SK-N-SH (cell line): ENCODE measurements around the gene ARFIP1. TPM values are rescaled to one million over a fixed set of nuclear protein-coding genes. Genes with fewer than 3 reads are reported as not detected.

Source experiments
- CTCF ChIA-PET: fragments of 300-600, 350-600 bp; formaldehyde crosslinking; extraction: SDS; loops from one replicate; lab custom pipeline; 2021; lab: Yijun Ruan, JAX
- POLR2A ChIA-PET: fragments of 350-600 bp; sonication (Branson Sonifier 250); formaldehyde crosslinking; extraction: SDS; loops from one replicate; lab custom pipeline; 2020; ENCODE audit warnings: antibody characterized with exemption, inconsistent platforms; lab: Yijun Ruan, JAX
- DNase-seq: peaks from one replicate; pipeline ENCODE4 v3.0.0; 2012
- H2AFZ ChIP-seq: fragments of 200-600 bp; sonication (generic); 2 replicates; pipeline ENCODE4 v1.8.1; 2016; ENCODE audit warnings: antibody characterized with exemption, mild to moderate bottlenecking, low read depth
- H3F3A ChIP-seq: fragments of 200-600 bp; sonication (generic); replicated peaks from 2 replicates; pipeline ENCODE3; 2016; ENCODE audit warnings: antibody characterized with exemption, mild to moderate bottlenecking; ENCODE audit not compliant: insufficient read depth
- H3K27ac ChIP-seq, 2 experiments: fragments of 200-500 bp in 1 of 2; fragments of 200-600 bp in 1 of 2; sonication (Bioruptor generic) in 1 of 2; sonication (generic), shearing (Covaris generic) in 1 of 2; 2 replicates each; pipeline versions ENCODE4 v1.5.1 to v1.6.1; 2014 to 2016; ENCODE audit warnings: low read depth in 2 of 2, inconsistent platforms in 1 of 2, low read length in 1 of 2, mild to moderate bottlenecking in 1 of 2, mixed read lengths in 1 of 2
- H3K27me3 ChIP-seq: fragments of 200-600 bp; sonication (generic), shearing (Covaris generic); 2 replicates; pipeline ENCODE4 v1.6.1; 2016; ENCODE audit warnings: mixed run types; ENCODE audit not compliant: insufficient read depth
- H3K36me3 ChIP-seq, 2 experiments: fragments of 200-500 bp in 1 of 2; fragments of 200-600 bp in 1 of 2; sonication (Bioruptor generic) in 1 of 2; sonication (generic) in 1 of 2; replicated peaks in 1 of 2; 2 replicates each; pipeline versions ENCODE3 to v1.5.1; 2014 to 2016; ENCODE audit warnings: low read length in 1 of 2, mild to moderate bottlenecking in 1 of 2; ENCODE audit not compliant: insufficient read depth in 2 of 2, control insufficient read depth in 1 of 2
- H3K4me1 ChIP-seq, 2 experiments: fragments of 200-500 bp in 1 of 2; fragments of 200-600 bp in 1 of 2; sonication (Bioruptor generic) in 1 of 2; sonication (generic), shearing (Covaris generic) in 1 of 2; 2 replicates each; pipeline versions ENCODE4 v1.5.1 to v1.6.1; 2014 to 2016; ENCODE audit warnings: low read depth in 1 of 2, low read length in 1 of 2, mixed run types in 1 of 2; ENCODE audit not compliant: insufficient read depth in 2 of 2, control insufficient read depth in 1 of 2
- H3K4me2 ChIP-seq: fragments of 200-600 bp; sonication (generic), shearing (Covaris generic); 2 replicates; pipeline ENCODE4 v1.6.1; 2017; ENCODE audit warnings: mixed run types
- H3K4me3 ChIP-seq, 2 experiments: fragments of 200-500 bp in 1 of 2; fragments of 200-600 bp in 1 of 2; sonication (Bioruptor generic) in 1 of 2; sonication (generic), shearing (Covaris generic) in 1 of 2; 2 replicates each; pipeline versions ENCODE4 v1.5.1 to v1.8.1; 2014 to 2016; ENCODE audit warnings: low read depth in 2 of 2, inconsistent platforms in 1 of 2, low read length in 1 of 2, mild to moderate bottlenecking in 1 of 2, mixed read lengths in 1 of 2, moderate library complexity in 1 of 2
- H3K79me2 ChIP-seq: fragments of 200-600 bp; sonication (generic); 2 replicates; pipeline ENCODE4 v1.8.1; 2017; ENCODE audit warnings: mild to moderate bottlenecking; ENCODE audit not compliant: insufficient read depth
- H3K9ac ChIP-seq: fragments of 200-600 bp; sonication (generic); 2 replicates; pipeline ENCODE4 v1.6.1; 2017; ENCODE audit warnings: mixed run types
- H3K9me2 ChIP-seq: fragments of 200-600 bp; sonication (generic); 2 replicates; pipeline ENCODE4 v1.6.1; 2017; ENCODE audit warnings: mixed run types
- H3K9me3 ChIP-seq: fragments of 200-600 bp; sonication (generic); 2 replicates; pipeline ENCODE4 v1.6.1; 2017; ENCODE audit warnings: mixed run types, mild to moderate bottlenecking, moderate library complexity
- H4K20me1 ChIP-seq: fragments of 200-600 bp; sonication (generic); 2 replicates; pipeline ENCODE4 v1.6.1; 2017; ENCODE audit warnings: mild to moderate bottlenecking, mixed run types; ENCODE audit not compliant: insufficient read depth
- ELF1 ChIP-seq: IDR thresholded peaks from 2 replicates; pipeline ENCODE4 v1.4.0; 2012
- FOSL2 ChIP-seq: IDR thresholded peaks from 2 replicates; pipeline ENCODE4 v1.4.0; 2012; ENCODE audit warnings: low read depth, mild to moderate bottlenecking, moderate library complexity, borderline replicate concordance
- FOXM1 ChIP-seq: IDR thresholded peaks from 2 replicates; pipeline ENCODE4 v1.4.0; 2012; ENCODE audit warnings: low read depth, mild to moderate bottlenecking
- GATA2 ChIP-seq: sonication (generic); formaldehyde crosslinking; IDR thresholded peaks from 2 replicates; pipeline ENCODE4 v1.5.0; 2020; ENCODE audit warnings: mild to moderate bottlenecking, missing genetic modification reagents
- IRF3 ChIP-seq: fragments of 150-350 bp; IDR thresholded peaks from 2 replicates; pipeline ENCODE4 v1.6.1; 2016; ENCODE audit warnings: mild to moderate bottlenecking, low read depth, low read length
- JUND ChIP-seq: IDR thresholded peaks from 2 replicates; pipeline ENCODE4 v1.4.0; 2012
- MEF2A ChIP-seq: IDR thresholded peaks from 2 replicates; pipeline ENCODE4 v1.4.0; 2012; ENCODE audit warnings: low read depth, borderline replicate concordance
- NRF1 ChIP-seq: IDR thresholded peaks from 2 replicates; pipeline ENCODE4 v1.6.1; 2012; ENCODE audit warnings: low read depth, mild to moderate bottlenecking, low read length
- SMC3 ChIP-seq: IDR thresholded peaks from 2 replicates; pipeline ENCODE4 v1.6.1; 2012; ENCODE audit warnings: low read depth, low read length, improper control_type of control experiment
- TEAD4 ChIP-seq: IDR thresholded peaks from 2 replicates; pipeline ENCODE4 v1.4.0; 2012; ENCODE audit warnings: mild to moderate bottlenecking, borderline replicate concordance; ENCODE audit not compliant: insufficient read depth
- USF1 ChIP-seq: IDR thresholded peaks from 2 replicates; pipeline ENCODE4 v1.4.0; 2012; ENCODE audit warnings: low read depth, borderline replicate concordance
- USF2 ChIP-seq: fragments of 150-350 bp; IDR thresholded peaks from 2 replicates; pipeline ENCODE4 v1.6.1; 2017; ENCODE audit warnings: antibody characterized with exemption, low read length, low read depth, borderline replicate concordance
- ZBTB33 ChIP-seq: IDR thresholded peaks from 2 replicates; pipeline ENCODE4 v1.4.0; 2012; ENCODE audit warnings: low read depth, borderline replicate concordance
- WGBS: methylation state at CpG from one replicate; pipeline ENCODE4 v1.1.6; 2017; ENCODE audit warnings: low lambda C conversion rate; 5-methylcytosine and 5-hydroxymethylcytosine counted together
- polyA plus RNA-seq, 3 experiments: library from polyadenylated mRNA; depleted of rRNA; stranded (reverse); fragments of >200 nt; gene quantifications; 2 replicates each; pipeline ENCODE4 v1.2.3, GENCODE V29; 2012

Gene ARFIP1
- polyA plus RNA-seq, 1 of the 3 experiments (the other 2 are of a cell fraction) = 15.7 TPM

- ChIA-PET POLR2A (no interaction called here), CTCF (interaction anchor here (0.9 kb wide), 1 partner anchor 24 kb away, joined by 3 read pairs; no protein-coding TSS in a partner anchor)
Observed at GRCh38 chr4:152959080-152959479, 179.3 kb downstream of the ARFIP1 start.

More at GRCh38 chr4:152959080-152959479, 179.3 kb downstream of the ARFIP1 start:
- no peak for DNase-seq
- no peak overlapping the region for H3K4me2 ChIP-seq
- TF ChIP-seq JUND = no peak
- TF ChIP-seq GATA2 = no peak
- TF ChIP-seq SMC3 = no peak
- no peak for TF ChIP-seq USF2
- TF ChIP-seq USF1 = no peak
- no peak for TF ChIP-seq IRF3
- TF ChIP-seq NRF1 = no peak
- TF ChIP-seq FOSL2 = no peak
- TF ChIP-seq ELF1 = no peak
- TF ChIP-seq FOXM1 = no peak
- TF ChIP-seq TEAD4 = no peak
- no peak for TF ChIP-seq ZBTB33
- TF ChIP-seq MEF2A = no peak
- H3K9me3 ChIP-seq = no peaks in the 10 kb centered on the region
- H3F3A ChIP-seq = no peaks in the 10 kb centered on the region
- no peak overlapping the region for H3K27ac ChIP-seq
- 73% methylated on average over 2 of the region's 2 CpGs for whole genome bisulfite sequencing
- H3K79me2 ChIP-seq = no peaks in the 10 kb centered on the region
- H3K4me1 ChIP-seq = peaks cover 0 to 4% of the 10 kb centered on the region in 2 experiments; a peak in 1 of 4 replicates
- no peak overlapping the region for H2AFZ ChIP-seq
- no peaks in the 10 kb centered on the region; the same call in 1 of the 2 replicates for H3K27me3 ChIP-seq
- H4K20me1 ChIP-seq = no peaks in the 10 kb centered on the region
- no peak overlapping the region for H3K9ac ChIP-seq
- H3K4me3 ChIP-seq = no peak overlapping the region
- H3K9me2 ChIP-seq = no peaks in the 10 kb centered on the region
- no peaks in the 10 kb centered on the region for H3K36me3 ChIP-seq
